GM12891 (cell line): Measurements from ENCODE around the gene SORCS2.

Experiments
- POLR2A ChIP-seq: IDR thresholded peaks from 2 replicates; pipeline ENCODE4 v1.6.1; 2011; ENCODE audit warnings: low read depth, low read length, control low read depth
- POLR2AphosphoS5 ChIP-seq: IDR thresholded peaks from 2 replicates; pipeline ENCODE4 v1.6.1; 2011; ENCODE audit warnings: low read depth, low read length, control low read depth
- TAF1 ChIP-seq: IDR thresholded peaks from 2 replicates; pipeline ENCODE4 v1.6.1; 2011; ENCODE audit warnings: low read depth, low read length, control low read depth

- TF ChIP-seq TAF1 (no peak), POLR2A (no peak), POLR2AphosphoS5 (no peak)
Observed at GRCh38 chr4:7370038-7370437, 177.7 kb downstream of the SORCS2 start.
